ENCODE data around the gene ENTREP3.

DNA sequence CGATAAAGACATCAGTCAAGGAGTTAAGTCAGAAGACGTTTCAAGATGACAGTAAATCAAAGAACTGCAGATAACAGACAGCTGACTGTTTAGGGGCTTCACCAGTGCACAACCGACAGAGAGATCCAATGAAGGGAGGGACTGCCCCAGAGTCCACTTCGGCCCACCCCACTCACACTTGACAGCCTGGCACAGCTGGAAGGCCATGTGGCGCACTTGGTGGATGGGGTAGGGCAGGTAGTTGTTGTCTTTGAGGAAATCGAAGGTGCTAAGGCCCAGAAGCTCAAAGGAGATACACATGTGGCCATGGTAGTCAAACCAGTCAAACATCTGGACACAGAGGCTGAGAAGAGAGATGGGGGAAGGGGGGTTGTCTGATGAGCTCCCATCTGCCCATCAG, 11.3 kb upstream of the ENTREP3 start:
- no peak for TF ChIP-seq CTCF (IDR thresholded peaks at IDR 0.05)
- TF ChIP-seq POLR2A (IDR thresholded peaks at IDR 0.05) = no peak
